LNCAP (cell line): Measurements from ENCODE around the gene CDK5RAP2.

Experiments
- CTCF ChIP-seq: fragments of 450-650 bp; IDR thresholded peaks from 2 replicates; pipeline ENCODE4 v1.5.1; 2017; ENCODE audit warnings: mild to moderate bottlenecking

CDK5RAP2 gene

DNA sequence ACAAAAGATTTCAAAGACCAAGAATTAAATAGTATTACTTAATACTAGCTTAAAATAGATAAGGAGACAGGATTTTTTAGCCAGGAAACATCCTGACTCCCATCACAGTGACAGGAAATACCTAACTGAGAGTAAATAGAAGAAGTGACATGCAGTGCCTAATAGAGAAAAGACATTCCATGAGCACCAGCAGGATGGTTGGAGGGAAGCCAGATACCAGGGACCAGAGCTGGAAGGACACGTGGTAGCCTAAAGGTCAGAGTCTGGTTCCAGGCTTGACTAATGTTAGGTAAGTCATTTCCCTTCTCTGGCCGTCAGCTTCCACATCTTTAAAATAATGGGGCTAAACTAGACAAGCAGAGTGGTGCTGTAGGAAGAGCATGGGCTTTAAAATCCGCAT, 41.6 kb downstream of the CDK5RAP2 start:
- TF ChIP-seq CTCF, result no peak

- no peak for TF ChIP-seq CTCF
Measured at GRCh38 chr9:120536949-120537640, 42.9 kb downstream of the CDK5RAP2 start.

DNA sequence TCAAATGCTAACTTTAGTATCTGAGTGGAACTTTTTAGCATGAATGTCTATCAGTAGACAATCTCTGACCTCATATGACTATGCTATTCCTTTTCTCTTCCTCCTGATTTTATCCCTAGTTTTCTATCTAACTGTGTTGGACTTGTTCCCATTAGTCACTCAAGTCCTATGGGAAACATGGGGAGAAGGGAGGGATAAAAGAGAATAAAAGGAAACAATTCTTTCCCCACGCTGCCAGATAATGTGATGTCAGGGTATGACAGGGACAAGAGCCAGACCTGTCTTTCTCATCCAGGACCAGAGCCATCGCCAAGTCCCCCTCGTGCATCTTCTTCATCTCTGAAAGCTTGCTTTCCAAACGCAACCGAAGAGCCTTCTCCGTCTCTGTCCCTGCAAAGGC, 43.9 kb downstream of the CDK5RAP2 start:
- no peak for TF ChIP-seq CTCF

GRCh38 chr9:120534266-120534665, 45.7 kb downstream of the CDK5RAP2 start:
- no peak for TF ChIP-seq CTCF

DNA sequence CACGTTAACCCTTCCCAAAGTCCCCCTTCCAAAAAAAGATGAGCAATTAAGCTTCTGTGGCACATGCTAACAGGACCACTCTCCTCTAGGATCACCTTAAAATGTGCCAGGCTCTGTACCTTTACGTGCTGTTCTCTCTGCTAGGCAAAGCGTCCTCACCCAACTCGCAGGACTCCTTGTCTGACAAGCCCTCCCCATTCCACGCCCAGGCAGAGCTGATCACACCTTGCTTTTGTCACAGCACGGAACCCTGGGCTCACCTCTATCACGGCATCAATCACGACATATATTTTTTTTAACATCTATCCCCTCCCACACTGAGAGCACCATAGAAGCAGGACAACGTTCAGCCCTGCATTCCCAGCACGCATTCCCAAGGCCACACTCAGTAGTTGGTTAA, 47.1 kb downstream of the CDK5RAP2 start:
- no peak for TF ChIP-seq CTCF

DNA sequence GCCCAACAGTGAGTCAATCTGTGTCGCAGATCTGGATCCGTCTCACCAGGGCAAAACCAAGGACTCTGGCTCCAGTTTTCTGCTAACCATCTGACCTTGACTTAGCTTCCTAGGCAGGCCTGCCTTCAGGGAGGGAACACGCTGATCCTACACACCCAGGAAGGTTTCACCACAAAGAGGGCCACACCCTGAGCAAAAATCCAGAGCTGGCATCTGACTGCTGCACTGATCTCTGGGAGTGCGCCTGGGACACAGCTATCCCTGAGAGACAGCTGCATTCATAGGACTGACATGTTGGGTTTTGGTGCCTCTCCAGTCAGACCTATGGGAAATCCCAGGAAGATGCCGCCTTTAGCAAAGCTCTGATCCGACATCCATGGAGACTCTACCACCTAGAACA, 47.5 kb downstream of the CDK5RAP2 start:
- TF ChIP-seq CTCF, result no peak

GRCh38 chr9:120531683-120532300, 48.2 kb downstream of the CDK5RAP2 start:
- TF ChIP-seq CTCF, result peak; percentile 72
